ENCODE results near the gene CFAP53. TPM values are rescaled to one million over a fixed set of nuclear protein-coding genes. Genes with fewer than 3 reads are reported as not detected.

The CFAP53 gene
- total and polyA plus RNA-seq, 2 of the 4 experiments (the other 2 are of a cell fraction), result under 0.01 to 0.12 TPM

DNA sequence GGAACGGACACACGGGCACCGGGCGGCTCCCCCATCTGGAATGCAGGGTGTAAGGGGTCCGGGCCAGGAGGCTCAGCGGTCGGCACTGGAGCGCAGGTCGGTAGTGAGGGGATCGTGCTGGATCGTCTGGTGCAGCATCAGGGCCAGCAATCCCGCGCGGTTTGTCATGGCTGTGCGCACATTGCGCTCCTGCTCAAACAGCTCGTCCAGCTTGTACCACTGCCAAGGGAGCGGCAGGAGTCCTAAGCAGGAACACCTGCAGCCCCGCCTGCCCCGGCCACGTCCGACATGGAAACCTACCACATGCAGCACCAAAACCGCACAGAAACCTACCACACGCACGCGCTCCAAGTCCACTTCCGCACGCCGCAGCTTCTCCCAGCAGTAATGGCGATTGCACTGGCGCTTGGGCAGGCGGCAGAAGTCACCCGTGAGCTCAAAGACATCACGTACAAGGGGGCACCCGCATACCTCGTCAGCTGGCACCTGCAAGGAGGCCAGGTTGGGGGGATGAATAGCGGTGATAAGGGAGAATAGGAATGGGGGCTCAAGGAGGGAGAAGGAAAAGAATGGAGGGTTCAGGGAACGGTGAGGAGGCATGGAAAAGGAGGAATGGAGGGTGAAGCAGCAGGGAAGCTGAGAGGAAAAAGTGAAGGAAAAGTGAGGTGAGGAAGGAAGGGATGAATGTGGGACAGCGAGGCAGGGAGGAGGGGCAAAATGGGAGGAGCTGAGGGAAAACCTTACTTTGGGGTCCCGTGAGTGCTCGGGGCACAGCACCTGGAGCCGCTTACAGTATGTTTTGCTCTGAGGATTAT is 16.4 kb upstream of the CFAP53 start:
- dilution Hi-C loops (cut with HindIII; ENCODE audit: low sequenced_read_pairs, unreplicated experiment) (no loop called here), intact Hi-C loops (cut with micrococcal nuclease) (loop anchor here (10.0 kb wide), 1 partner anchor 788 kb away; the partner anchor contains the start of gene RPL17), in situ Hi-C loops (cut with MboI; ENCODE audit: low sequenced_read_pairs) (loop anchor here (25.0 kb wide), 2 partner anchors 755 to 1645 kb away; partner anchors contain the start of gene SMAD4)
- Histone ChIP-seq H3K79me1 (ENCODE audit: low read depth in 1 of 2, low read length in 2 of 2) (peaks cover 23 to 52% of the 10 kb centered on the region in 2 experiments), H2BK120ac (ENCODE audit: low read depth, low read length) (no peak overlapping the region), H3K56ac (ENCODE audit: extremely low read depth, insufficient read depth, low read length) (no peak overlapping the region), H3K4me1 (ENCODE audit: control insufficient read depth, insufficient read depth, low read length) (peaks cover 10% of the 10 kb centered on the region), H3K18ac (ENCODE audit: low read depth, low read length) (no peak overlapping the region), H3K4me3 (ENCODE audit: insufficient read depth, low read depth, low read length) (no peak overlapping the region), H3K9ac (ENCODE audit: low read depth, low read length) (no peak overlapping the region), H3K23ac (ENCODE audit: low read depth, low read length) (no peak overlapping the region), H4K91ac (ENCODE audit: insufficient read depth, low read depth, low read length) (no peak overlapping the region), H2AK9ac (replicated peaks; ENCODE audit: low read depth, low read length, poor library complexity) (peak overlapping the region; percentile 97), H2BK15ac (ENCODE audit: low read depth, low read length) (no peak overlapping the region), H2BK20ac (ENCODE audit: low read depth, low read length) (no peak overlapping the region), H4K8ac (ENCODE audit: low read depth in 2 of 2, low read length in 2 of 2) (0 out of 4 replicates have a peak overlapping the region, but pooled peaks of 1 of the 2 experiments have one; percentile 13), H3K14ac (replicated peaks; ENCODE audit: low read depth, low read length) (no peak overlapping the region), H3K4ac (ENCODE audit: low read depth, low read length) (no peak overlapping the region), H2AK5ac (ENCODE audit: low read depth, low read length) (no peak overlapping the region), H3K27ac (ENCODE audit: insufficient read depth, low read length) (no peak overlapping the region), H2BK5ac (ENCODE audit: low read depth, low read length, poor library complexity, severe bottlenecking) (no peak overlapping the region), H3K9me3 (ENCODE audit: control insufficient read depth, insufficient read depth, low read length) (no peaks in the 10 kb centered on the region), H2AFZ (replicated peaks; ENCODE audit: low read length, poor library complexity) (no peak overlapping the region), H4K5ac (ENCODE audit: low read depth, low read length) (no peak overlapping the region), H3K36me3 (ENCODE audit: control insufficient read depth, insufficient read depth, low read length) (peaks cover 38% of the 10 kb centered on the region), H3K27me3 (ENCODE audit: control insufficient read depth, insufficient read depth, low read length) (no peaks in the 10 kb centered on the region), H3K4me2 (ENCODE audit: low read depth, low read length) (no peak overlapping the region; the same call in 1 of the 2 replicates), H3K9me1 (ENCODE audit: insufficient read depth, low read length) (peaks cover 9% of the 10 kb centered on the region; the same call in 1 of the 2 replicates), H4K20me1 (ENCODE audit: insufficient read depth, low read length) (peaks cover 7% of the 10 kb centered on the region; the same call in 1 of the 2 replicates)
- CTCF ChIA-PET, result no interaction called here
- TSS peak; percentile 27 for BruUV-seq (replicated peaks)
- no peak for ATAC-seq (ENCODE audit: low read depth)
- POLR2A ChIA-PET (ENCODE audit: unreplicated experiment), result no interaction called here
- WGBS, 2 experiments (ENCODE audit: extremely low coverage in 2 of 2, insufficient read length in 1 of 2), result 94% methylated on average over 21 of the region's 42 CpGs; no CpG with 5 or more reads in 1 of the 2 experiments
- DNase-seq, result no peak
- TF ChIP-seq, protein P1, sequence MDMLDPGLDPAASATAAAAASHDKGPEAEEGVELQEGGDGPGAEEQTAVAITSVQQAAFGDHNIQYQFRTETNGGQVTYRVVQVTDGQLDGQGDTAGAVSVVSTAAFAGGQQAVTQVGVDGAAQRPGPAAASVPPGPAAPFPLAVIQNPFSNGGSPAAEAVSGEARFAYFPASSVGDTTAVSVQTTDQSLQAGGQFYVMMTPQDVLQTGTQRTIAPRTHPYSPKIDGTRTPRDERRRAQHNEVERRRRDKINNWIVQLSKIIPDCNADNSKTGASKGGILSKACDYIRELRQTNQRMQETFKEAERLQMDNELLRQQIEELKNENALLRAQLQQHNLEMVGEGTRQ (IDR thresholded peaks at IDR 0.05; ENCODE audit: low read depth, low read length), result no peak
- TF ChIP-seq MAFK (IDR thresholded peaks at IDR 0.05; ENCODE audit: low read depth, low read length) (no peak), RFX5 (IDR thresholded peaks at IDR 0.05; ENCODE audit: low read depth, low read length) (no peak), NFE2L2 (IDR thresholded peaks at IDR 0.05; ENCODE audit: low read depth, low read length) (no peak), BHLHE40 (IDR thresholded peaks at IDR 0.05; ENCODE audit: low read depth, low read length) (no peak), CHD1 (IDR thresholded peaks at IDR 0.05; ENCODE audit: low read depth, low read length) (no peak), POLR2A (IDR thresholded peaks at IDR 0.05; ENCODE audit: low read depth, low read length) (no peak), MAZ (IDR thresholded peaks at IDR 0.05; ENCODE audit: borderline replicate concordance, low read depth, low read length) (no peak), RCOR1 (IDR thresholded peaks at IDR 0.05; ENCODE audit: insufficient replicate concordance, low read length) (no peak), CEBPB (IDR thresholded peaks at IDR 0.05; ENCODE audit: low read depth, low read length) (no peak), SMC3 (IDR thresholded peaks at IDR 0.05; ENCODE audit: low read depth, low read length) (no peak), RAD21 (IDR thresholded peaks at IDR 0.05; ENCODE audit: low read length) (no peak)
- TF ChIP-seq, protein P2, sequence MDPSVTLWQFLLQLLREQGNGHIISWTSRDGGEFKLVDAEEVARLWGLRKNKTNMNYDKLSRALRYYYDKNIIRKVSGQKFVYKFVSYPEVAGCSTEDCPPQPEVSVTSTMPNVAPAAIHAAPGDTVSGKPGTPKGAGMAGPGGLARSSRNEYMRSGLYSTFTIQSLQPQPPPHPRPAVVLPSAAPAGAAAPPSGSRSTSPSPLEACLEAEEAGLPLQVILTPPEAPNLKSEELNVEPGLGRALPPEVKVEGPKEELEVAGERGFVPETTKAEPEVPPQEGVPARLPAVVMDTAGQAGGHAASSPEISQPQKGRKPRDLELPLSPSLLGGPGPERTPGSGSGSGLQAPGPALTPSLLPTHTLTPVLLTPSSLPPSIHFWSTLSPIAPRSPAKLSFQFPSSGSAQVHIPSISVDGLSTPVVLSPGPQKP (IDR thresholded peaks at IDR 0.05; ENCODE audit: borderline replicate concordance, low read depth, low read length), result no peak
- TF ChIP-seq, protein P3, sequence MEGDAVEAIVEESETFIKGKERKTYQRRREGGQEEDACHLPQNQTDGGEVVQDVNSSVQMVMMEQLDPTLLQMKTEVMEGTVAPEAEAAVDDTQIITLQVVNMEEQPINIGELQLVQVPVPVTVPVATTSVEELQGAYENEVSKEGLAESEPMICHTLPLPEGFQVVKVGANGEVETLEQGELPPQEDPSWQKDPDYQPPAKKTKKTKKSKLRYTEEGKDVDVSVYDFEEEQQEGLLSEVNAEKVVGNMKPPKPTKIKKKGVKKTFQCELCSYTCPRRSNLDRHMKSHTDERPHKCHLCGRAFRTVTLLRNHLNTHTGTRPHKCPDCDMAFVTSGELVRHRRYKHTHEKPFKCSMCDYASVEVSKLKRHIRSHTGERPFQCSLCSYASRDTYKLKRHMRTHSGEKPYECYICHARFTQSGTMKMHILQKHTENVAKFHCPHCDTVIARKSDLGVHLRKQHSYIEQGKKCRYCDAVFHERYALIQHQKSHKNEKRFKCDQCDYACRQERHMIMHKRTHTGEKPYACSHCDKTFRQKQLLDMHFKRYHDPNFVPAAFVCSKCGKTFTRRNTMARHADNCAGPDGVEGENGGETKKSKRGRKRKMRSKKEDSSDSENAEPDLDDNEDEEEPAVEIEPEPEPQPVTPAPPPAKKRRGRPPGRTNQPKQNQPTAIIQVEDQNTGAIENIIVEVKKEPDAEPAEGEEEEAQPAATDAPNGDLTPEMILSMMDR (conservative IDR thresholded peaks at IDR 0.05; ENCODE audit: low read depth, low read length), result no peak
